Esophagus squamous epithelium (tissue), 4 donors: Measurements from ENCODE around the gene MC3R.

Experiments used
- POLR2A ChIP-seq, 4 donors: fragments of 450-650 bp; IDR thresholded peaks; one replicate each; pipeline ENCODE4 v1.6.1; 2017; ENCODE audit warnings: antibody characterized with exemption in 4 of 4, mild to moderate bottlenecking in 4 of 4, moderate library complexity in 3 of 4
- TF ChIP-seq, protein P1 (sequence below), 6 experiments: fragments of 450-650 bp in 4 of 6; fragments of 200-600 bp in 2 of 6; sonication (generic) in 2 of 6; IDR thresholded peaks; one replicate each; pipeline ENCODE4 v1.5.1; 2016 to 2019; ENCODE audit warnings: antibody characterized with exemption in 6 of 6, mild to moderate bottlenecking in 4 of 6, moderate library complexity in 4 of 6

DNA sequence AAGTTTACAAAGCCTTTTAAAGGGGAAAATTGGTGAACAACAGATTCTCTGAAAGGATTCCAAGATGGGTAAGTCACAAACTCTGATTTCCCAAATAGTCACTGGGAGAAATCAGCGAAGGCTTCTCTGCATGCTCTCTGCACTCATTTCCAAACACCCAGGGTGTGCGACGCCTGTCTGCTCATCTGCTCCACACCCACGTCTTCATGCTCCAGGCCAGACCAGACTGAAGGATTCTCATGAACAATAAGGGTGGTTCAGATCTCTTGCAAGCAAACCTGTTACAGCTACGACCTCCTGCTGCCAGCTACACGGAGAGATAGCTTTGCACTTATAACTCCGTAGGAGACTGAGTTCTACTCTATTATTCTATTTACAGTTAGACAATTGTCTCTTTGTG, 1.4 kb downstream of the MC3R start:
- TF ChIP-seq, protein P1, sequence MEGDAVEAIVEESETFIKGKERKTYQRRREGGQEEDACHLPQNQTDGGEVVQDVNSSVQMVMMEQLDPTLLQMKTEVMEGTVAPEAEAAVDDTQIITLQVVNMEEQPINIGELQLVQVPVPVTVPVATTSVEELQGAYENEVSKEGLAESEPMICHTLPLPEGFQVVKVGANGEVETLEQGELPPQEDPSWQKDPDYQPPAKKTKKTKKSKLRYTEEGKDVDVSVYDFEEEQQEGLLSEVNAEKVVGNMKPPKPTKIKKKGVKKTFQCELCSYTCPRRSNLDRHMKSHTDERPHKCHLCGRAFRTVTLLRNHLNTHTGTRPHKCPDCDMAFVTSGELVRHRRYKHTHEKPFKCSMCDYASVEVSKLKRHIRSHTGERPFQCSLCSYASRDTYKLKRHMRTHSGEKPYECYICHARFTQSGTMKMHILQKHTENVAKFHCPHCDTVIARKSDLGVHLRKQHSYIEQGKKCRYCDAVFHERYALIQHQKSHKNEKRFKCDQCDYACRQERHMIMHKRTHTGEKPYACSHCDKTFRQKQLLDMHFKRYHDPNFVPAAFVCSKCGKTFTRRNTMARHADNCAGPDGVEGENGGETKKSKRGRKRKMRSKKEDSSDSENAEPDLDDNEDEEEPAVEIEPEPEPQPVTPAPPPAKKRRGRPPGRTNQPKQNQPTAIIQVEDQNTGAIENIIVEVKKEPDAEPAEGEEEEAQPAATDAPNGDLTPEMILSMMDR (IDR thresholded peaks at IDR 0.05): no peak
- TF ChIP-seq POLR2A (IDR thresholded peaks at IDR 0.05): no peak
